Keratinocyte (primary cell): ENCODE results near the gene FMNL2. TPM values are rescaled to one million over a fixed set of nuclear protein-coding genes. Genes with fewer than 3 reads are reported as not detected.

Experiments used
- DNase-seq: peaks from one replicate; pipeline ENCODE4 v3.0.0-alpha.2; 2011; ENCODE audit warnings: low read depth, missing footprints, low spot score
- FAIRE-seq: peaks from 2 replicates; lab custom pipeline; 2011; peaks lifted over from hg19 to GRCh38; lab: Jason Lieb, UNC
- H2AFZ ChIP-seq: 2 replicates; pipeline ENCODE4 v1.6.0; 2012; ENCODE audit warnings: low read length, control low read depth, inconsistent platforms; ENCODE audit not compliant: control insufficient read depth
- H3K27ac ChIP-seq: 2 replicates; pipeline ENCODE4 v1.5.1; 2011; ENCODE audit warnings: low read length; ENCODE audit not compliant: control insufficient read depth, insufficient read depth
- H3K27me3 ChIP-seq: 3 replicates; pipeline ENCODE4 v1.6.0; 2011; ENCODE audit warnings: low read length; ENCODE audit not compliant: control insufficient read depth, insufficient read depth; ENCODE audit errors: extremely low read depth
- H3K36me3 ChIP-seq, 2 experiments: 2 replicates in 1 of 2; 3 replicates in 1 of 2; pipeline ENCODE4 v1.5.1; 2011; ENCODE audit warnings: low read length in 2 of 2, mild to moderate bottlenecking in 1 of 2; ENCODE audit not compliant: control insufficient read depth in 2 of 2, insufficient read depth in 2 of 2; ENCODE audit errors: extremely low read depth in 1 of 2
- H3K4me1 ChIP-seq: 3 replicates; pipeline ENCODE4 v1.5.1; 2011; ENCODE audit warnings: low read length; ENCODE audit not compliant: control insufficient read depth, insufficient read depth; ENCODE audit errors: extremely low read depth
- H3K4me2 ChIP-seq: 3 replicates; pipeline ENCODE4 v1.6.0; 2011; ENCODE audit warnings: low read depth, low read length; ENCODE audit not compliant: control insufficient read depth, insufficient read depth; ENCODE audit errors: extremely low read depth
- H3K4me3 ChIP-seq, 3 experiments: fragments of 200-600 bp in 1 of 3; sonication (generic) in 1 of 3; 2 replicates in 2 of 3; 3 replicates in 1 of 3; pipeline ENCODE4 v1.5.1; 2011 to 2016; ENCODE audit warnings: low read length in 3 of 3, mild to moderate bottlenecking in 3 of 3, control low read depth in 2 of 3, inconsistent platforms in 1 of 3, low read depth in 1 of 3, mixed read lengths in 1 of 3, mixed run types in 1 of 3, moderate library complexity in 1 of 3; ENCODE audit not compliant: control insufficient read depth in 2 of 3, insufficient read depth in 2 of 3; ENCODE audit errors: extremely low read depth in 1 of 3
- H3K79me2 ChIP-seq: 2 replicates; pipeline ENCODE4 v1.6.0; 2012; ENCODE audit warnings: low read length; ENCODE audit not compliant: control insufficient read depth, insufficient read depth
- H3K9ac ChIP-seq: 3 replicates; pipeline ENCODE4 v1.6.0; 2011; ENCODE audit warnings: low read length; ENCODE audit not compliant: control insufficient read depth, insufficient read depth; ENCODE audit errors: extremely low read depth
- H3K9me1 ChIP-seq: 3 replicates; pipeline ENCODE4 v1.6.0; 2011; ENCODE audit warnings: low read length; ENCODE audit not compliant: control insufficient read depth, insufficient read depth; ENCODE audit errors: extremely low read depth
- H3K9me3 ChIP-seq: 2 replicates; pipeline ENCODE4 v1.5.1; 2012; ENCODE audit warnings: low read depth, low read length; ENCODE audit not compliant: control insufficient read depth
- H4K20me1 ChIP-seq: 3 replicates; pipeline ENCODE4 v1.6.0; 2011; ENCODE audit warnings: low read length; ENCODE audit not compliant: control insufficient read depth, insufficient read depth; ENCODE audit errors: extremely low read depth
- EZH2 ChIP-seq: IDR thresholded peaks from one replicate; pipeline ENCODE4 v1.6.1; 2012; ENCODE audit warnings: inconsistent platforms, mild to moderate bottlenecking, low read length, moderate library complexity
- dilution Hi-C: fragments of 300-500 bp; cut with MboI; formaldehyde crosslinking; loops from one replicate; pipeline ENCODE4 v1.7.0; 2020; ENCODE audit warnings: low sequenced_read_pairs; ENCODE audit not compliant: extremely low pct_ligation_motif_present
- polyA plus RNA-seq, 5 experiments: library from polyadenylated mRNA; depleted of rRNA in 3 of 5; stranded (reverse) in 3 of 5; stranded (forward) in 1 of 5; unstranded in 1 of 5; fragments of >200 nt; gene quantifications; 1 replicate in 1 of 5; 2 replicates in 3 of 5; 3 replicates in 1 of 5; pipeline versions ENCODE4 v1.2.1 to v1.2.3, GENCODE V29; 2011 to 2012; ENCODE audit warnings: missing spikeins in 2 of 5, low read depth in 1 of 5, low replicate concordance in 1 of 5
- TF ChIP-seq, protein P1 (sequence below), 3 experiments: IDR thresholded peaks in 1 of 3; conservative IDR thresholded peaks in 1 of 3; optimal IDR thresholded peaks in 1 of 3; 2 replicates in 2 of 3; 3 replicates in 1 of 3; pipeline versions ENCODE3 to v1.5.1; 2011; ENCODE audit warnings: low read length in 3 of 3, mild to moderate bottlenecking in 3 of 3, moderate library complexity in 2 of 3, control low read depth in 1 of 3, inconsistent platforms in 1 of 3; ENCODE audit not compliant: insufficient read depth in 2 of 3; ENCODE audit errors: extremely low read depth in 1 of 3

FMNL2 gene
- polyA plus RNA-seq, 1 donor (not counting 4 experiments of a cell fraction or from before 2014, with no cell fraction given): 62.7 TPM

DNA sequence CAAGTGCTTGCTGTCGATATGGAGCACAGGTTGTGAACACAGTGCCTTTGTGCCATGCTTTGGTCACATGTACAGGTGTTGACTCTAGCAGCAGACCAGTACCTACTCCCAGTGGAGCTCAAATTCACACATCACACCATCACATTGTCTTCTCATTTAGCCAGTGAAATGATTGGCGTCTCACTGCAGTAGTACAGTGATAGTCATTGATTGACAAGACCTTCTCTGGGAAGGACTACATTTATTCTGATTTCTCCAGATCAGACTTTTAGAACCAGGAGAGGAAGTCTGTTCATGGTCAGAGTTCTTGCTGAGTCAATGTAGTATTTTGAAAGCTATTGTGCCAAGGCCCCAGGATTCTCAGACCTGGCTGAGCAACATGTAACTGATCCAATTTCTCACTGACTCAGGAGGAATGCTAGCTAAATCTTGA, 75.2 kb downstream of the FMNL2 start:
- Histone ChIP-seq H3K9me1 (peaks cover 4% of the 10 kb centered on the region), H3K9ac (no peak overlapping the region), H3K27me3 (no peaks in the 10 kb centered on the region), H3K36me3 (no peaks in the 10 kb centered on the region), H3K4me2 (no peak overlapping the region), H3K4me3 (no peak overlapping the region), H3K27ac (peak overlapping the region; percentile 40), H3K4me1 (peaks cover 76% of the 10 kb centered on the region), H3K9me3 (no peaks in the 10 kb centered on the region), H2AFZ (no peak overlapping the region), H3K79me2 (peaks cover 95% of the 10 kb centered on the region), H4K20me1 (peaks cover 11% of the 10 kb centered on the region)
- DNase-seq (no peak), FAIRE-seq (peak; percentile 56)
- TF ChIP-seq, protein P1, sequence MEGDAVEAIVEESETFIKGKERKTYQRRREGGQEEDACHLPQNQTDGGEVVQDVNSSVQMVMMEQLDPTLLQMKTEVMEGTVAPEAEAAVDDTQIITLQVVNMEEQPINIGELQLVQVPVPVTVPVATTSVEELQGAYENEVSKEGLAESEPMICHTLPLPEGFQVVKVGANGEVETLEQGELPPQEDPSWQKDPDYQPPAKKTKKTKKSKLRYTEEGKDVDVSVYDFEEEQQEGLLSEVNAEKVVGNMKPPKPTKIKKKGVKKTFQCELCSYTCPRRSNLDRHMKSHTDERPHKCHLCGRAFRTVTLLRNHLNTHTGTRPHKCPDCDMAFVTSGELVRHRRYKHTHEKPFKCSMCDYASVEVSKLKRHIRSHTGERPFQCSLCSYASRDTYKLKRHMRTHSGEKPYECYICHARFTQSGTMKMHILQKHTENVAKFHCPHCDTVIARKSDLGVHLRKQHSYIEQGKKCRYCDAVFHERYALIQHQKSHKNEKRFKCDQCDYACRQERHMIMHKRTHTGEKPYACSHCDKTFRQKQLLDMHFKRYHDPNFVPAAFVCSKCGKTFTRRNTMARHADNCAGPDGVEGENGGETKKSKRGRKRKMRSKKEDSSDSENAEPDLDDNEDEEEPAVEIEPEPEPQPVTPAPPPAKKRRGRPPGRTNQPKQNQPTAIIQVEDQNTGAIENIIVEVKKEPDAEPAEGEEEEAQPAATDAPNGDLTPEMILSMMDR (optimal IDR thresholded peaks at IDR 0.05 in 1 of 3, IDR thresholded peaks at IDR 0.05 in 1 of 3, conservative IDR thresholded peaks at IDR 0.05 in 1 of 3; ENCODE audit: extremely low read depth in 1 of 3, insufficient read depth in 2 of 3, low read length in 3 of 3): no peak
- TF ChIP-seq EZH2: no peak
- dilution Hi-C loops: no loop called here

DNA sequence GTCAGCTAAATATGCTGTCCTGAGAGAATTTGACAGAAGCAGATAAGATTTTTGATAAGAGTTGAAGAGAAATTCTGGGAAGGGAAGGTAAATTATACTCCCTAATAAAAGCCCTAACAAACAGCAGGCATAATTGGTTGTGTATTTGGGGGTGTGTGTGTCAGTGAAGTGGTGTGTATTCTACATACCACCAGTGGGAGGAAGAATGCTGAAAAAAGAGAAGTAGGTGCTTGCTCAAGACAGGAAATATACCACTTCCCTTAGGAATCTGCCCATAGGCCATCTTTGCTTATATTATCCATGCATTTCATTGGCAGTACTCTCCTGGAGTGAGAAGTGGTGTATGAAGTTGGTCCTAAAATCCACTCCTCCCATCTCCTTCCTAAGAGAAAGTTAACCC, 76.2 kb downstream of the FMNL2 start:
- Histone ChIP-seq H3K27me3 (no peaks in the 10 kb centered on the region), H3K36me3 (no peaks in the 10 kb centered on the region), H3K9me1 (peaks cover 4% of the 10 kb centered on the region), H4K20me1 (peaks cover 11% of the 10 kb centered on the region), H3K79me2 (peaks cover 93% of the 10 kb centered on the region), H2AFZ (no peak overlapping the region), H3K9me3 (no peaks in the 10 kb centered on the region), H3K4me1 (peaks cover 76% of the 10 kb centered on the region), H3K27ac (peak overlapping the region; percentile 40), H3K4me3 (no peak overlapping the region), H3K9ac (no peak overlapping the region), H3K4me2 (peak overlapping the region; percentile 48)
- FAIRE-seq: peak; percentile 69
- no peak for DNase-seq
- dilution Hi-C loops: no loop called here
- TF ChIP-seq, protein P1 (optimal IDR thresholded peaks at IDR 0.05 in 1 of 3, IDR thresholded peaks at IDR 0.05 in 1 of 3, conservative IDR thresholded peaks at IDR 0.05 in 1 of 3; ENCODE audit: extremely low read depth in 1 of 3, insufficient read depth in 2 of 3, low read length in 3 of 3): no peak
- TF ChIP-seq EZH2: no peak
